HG03095 (cell line): ENCODE data around the gene TMEM116.

Experiments
- ATAC-seq: cut with Tn5 transposase; IDR thresholded peaks from one replicate; pipeline ENCODE4 v1.9.1; 2021; ENCODE audit warnings: moderate library complexity; ENCODE audit not compliant: unreplicated experiment

TMEM116 gene

DNA sequence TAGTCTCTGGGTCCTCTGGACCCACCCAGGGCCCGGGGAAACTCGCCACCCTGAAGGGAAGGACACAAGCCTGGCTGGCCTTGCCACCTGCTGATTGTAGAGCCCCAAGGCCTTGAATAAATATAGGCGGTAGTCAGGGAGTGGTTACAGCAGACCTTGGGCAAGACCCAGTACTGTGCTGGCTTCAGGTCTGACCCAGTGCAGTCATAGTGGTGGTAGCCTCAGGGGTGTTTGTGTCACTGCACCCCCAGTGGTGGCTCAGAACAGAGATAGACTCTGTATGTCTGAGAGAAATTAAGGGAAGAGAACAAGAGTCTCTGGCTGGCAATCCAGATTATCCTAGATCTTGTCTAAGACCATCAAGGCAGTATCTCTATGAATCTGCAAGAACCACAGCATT is 107.5 kb downstream of the TMEM116 start:
- no peak for ATAC-seq

GRCh38 chr12:111904446-111904975 is 108.5 kb downstream of the TMEM116 start:
- no peak for ATAC-seq

DNA sequence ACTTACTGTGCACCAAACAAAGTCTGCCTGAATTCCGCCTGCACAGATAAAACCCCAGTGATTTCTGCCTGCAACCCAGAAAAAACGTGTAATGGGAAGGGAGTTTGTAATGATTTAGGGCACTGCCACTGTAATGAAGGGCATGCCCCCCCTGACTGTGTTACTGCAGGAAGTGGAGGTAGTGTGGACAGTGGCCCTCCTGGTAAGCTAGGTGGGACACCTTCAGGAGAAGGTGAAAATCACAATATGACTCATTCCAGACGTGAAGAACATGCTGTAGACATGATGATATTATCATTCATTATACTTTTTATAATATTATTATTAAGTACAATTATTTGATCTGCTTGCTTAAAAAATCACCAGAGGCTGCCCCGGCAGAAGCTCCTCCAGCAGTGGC is 111.8 kb downstream of the TMEM116 start:
- ATAC-seq, result no peak

DNA sequence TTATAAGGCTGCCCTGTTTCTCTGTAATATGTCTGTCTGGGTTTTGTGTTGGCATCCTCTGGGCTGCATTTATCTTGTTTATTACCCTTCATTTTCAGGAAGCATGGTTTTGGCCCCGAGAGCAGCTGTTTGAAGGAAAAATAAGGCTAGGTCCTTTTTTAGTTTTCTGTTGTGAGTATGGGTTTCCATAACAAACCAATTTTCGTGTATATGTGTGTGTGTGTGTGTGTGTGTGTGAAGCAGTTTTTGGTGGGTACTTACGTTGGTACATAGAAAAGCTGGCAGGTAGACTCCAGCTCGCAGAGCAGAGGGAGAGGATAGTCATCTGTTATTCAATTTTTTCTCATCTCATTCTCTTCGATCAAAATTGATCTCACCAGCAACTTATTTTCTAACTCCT is 118.4 kb downstream of the TMEM116 start:
- ATAC-seq, result no peak

DNA sequence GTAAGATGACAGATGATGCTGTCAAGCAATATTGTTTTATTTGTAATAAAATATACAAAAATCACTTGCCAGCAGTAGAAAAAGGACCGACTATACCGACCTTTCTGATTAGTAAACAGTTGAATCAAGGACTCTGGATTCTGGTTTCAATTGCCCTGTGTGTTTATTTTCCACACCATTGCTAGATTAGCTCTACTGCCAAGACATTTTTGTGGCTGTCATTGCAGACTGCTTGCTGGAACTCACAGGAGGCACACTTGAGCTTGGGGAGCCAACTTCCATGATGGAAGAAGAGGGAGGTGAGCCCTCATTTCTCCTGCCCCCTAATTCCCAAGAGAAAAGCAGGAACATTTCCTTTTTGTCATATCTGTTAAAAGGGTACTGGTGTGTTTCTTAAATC is 119.7 kb downstream of the TMEM116 start:
- no peak for ATAC-seq

GRCh38 chr12:111887926-111888745 is 124.8 kb downstream of the TMEM116 start:
- no peak for ATAC-seq

DNA sequence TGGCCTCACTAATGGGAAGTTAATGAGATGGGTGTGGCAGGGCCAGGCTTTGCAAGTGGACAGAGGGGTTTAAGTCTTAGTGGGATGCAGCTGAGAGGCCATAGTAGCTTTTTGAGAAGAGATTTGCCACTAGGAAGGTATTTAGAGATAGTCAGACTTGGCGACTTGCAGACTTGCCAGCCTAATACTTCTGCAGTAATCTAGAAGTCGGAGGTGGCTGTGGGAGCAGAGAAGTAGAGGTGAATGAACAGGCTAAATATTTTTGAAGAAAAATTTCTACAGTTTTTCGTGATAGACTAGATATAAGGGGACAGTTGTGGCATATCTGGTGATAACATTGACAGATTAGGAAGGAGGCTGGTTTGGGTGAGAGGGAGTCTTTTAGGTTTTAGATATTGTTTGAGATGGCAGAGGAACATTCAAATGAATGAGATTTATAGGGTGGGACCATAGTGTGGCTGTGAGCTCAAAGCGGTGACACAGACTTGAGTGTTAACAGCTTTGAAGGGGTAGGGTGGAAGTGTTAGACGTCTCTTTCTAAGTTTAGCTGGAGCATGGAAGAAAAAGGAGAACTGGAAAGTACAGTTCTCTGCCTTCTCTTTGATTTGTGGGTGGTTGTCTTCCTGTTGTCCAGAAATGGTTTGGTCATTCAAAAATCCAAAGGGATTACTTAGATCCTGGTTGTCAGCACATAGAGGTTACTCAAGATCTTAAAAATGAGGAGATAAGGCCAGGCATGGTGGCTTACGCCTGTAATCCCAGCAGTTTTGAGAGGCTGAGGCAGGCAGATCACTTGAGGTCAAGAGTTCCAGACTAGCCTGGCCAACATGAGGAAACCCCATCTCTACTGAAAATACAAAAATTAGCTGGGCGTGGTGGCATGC is 126.1 kb downstream of the TMEM116 start:
- no peak for ATAC-seq

GRCh38 chr12:111881716-111882115 is 131.2 kb downstream of the TMEM116 start:
- no peak for ATAC-seq
